GM12873 (cell line): ENCODE measurements around the gene TMEM236.

Source experiments
- CTCF ChIP-seq: IDR thresholded peaks from 2 replicates; pipeline ENCODE4 v1.5.1; 2012; ENCODE audit warnings: low read depth, mild to moderate bottlenecking, moderate library complexity, low read length, control low read depth; ENCODE audit not compliant: insufficient read depth; ENCODE audit errors: missing control alignments

The TMEM236 gene

GRCh38 chr10:17713758-17714157 is 38.2 kb upstream of the TMEM236 start:
- no peak for TF ChIP-seq CTCF

GRCh38 chr10:17716161-17716560 is 35.8 kb upstream of the TMEM236 start:
- TF ChIP-seq CTCF, result no peak

- no peak for TF ChIP-seq CTCF
Measured at GRCh38 chr10:17725703-17726102, 26.3 kb upstream of the TMEM236 start.

GRCh38 chr10:17729630-17730029 is 22.4 kb upstream of the TMEM236 start:
- TF ChIP-seq CTCF, result no peak

GRCh38 chr10:17730667-17731066 is 21.3 kb upstream of the TMEM236 start:
- TF ChIP-seq CTCF, result no peak

- TF ChIP-seq CTCF, result no peak
Measured at GRCh38 chr10:17731331-17732020, 20.5 kb upstream of the TMEM236 start.

- no peak for TF ChIP-seq CTCF
Measured at GRCh38 chr10:17733620-17734019, 18.4 kb upstream of the TMEM236 start.
